ENCODE measurements around the gene RXFP2. TPM values are rescaled to one million over a fixed set of nuclear protein-coding genes. Genes with fewer than 3 reads are reported as not detected.
A peak's percentile ranks its signal among the peaks of the same experiment; 100 is the strongest.

Gene RXFP2
- polyA plus RNA-seq, 1 experiment = not detected

DNA sequence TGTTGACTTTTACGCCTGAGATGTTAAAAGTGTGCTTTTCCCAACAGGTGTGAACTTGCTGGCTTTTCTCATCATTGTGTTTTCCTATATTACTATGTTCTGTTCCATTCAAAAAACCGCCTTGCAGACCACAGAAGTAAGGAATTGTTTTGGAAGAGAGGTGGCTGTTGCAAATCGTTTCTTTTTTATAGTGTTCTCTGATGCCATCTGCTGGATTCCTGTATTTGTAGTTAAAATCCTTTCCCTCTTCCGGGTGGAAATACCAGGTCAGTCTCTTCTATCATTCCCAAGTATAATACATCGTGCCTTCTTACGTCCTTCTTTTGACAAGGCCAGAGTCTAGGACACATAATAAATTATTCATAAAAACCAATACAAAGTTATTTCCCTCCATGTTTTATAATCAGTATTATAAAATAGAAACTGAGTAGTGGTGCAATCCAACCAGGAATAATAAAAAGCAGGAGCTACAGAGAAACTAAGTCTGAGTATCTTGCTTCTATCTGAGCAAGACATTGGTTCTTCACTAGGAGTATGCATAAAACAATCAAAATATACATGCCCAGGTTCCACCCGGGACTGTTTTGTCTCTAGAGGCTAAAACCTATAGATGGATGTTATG lies 57.9 kb downstream of the RXFP2 start:
- POLR2A ChIA-PET = no interaction called here
- TF ChIP-seq, protein P1, sequence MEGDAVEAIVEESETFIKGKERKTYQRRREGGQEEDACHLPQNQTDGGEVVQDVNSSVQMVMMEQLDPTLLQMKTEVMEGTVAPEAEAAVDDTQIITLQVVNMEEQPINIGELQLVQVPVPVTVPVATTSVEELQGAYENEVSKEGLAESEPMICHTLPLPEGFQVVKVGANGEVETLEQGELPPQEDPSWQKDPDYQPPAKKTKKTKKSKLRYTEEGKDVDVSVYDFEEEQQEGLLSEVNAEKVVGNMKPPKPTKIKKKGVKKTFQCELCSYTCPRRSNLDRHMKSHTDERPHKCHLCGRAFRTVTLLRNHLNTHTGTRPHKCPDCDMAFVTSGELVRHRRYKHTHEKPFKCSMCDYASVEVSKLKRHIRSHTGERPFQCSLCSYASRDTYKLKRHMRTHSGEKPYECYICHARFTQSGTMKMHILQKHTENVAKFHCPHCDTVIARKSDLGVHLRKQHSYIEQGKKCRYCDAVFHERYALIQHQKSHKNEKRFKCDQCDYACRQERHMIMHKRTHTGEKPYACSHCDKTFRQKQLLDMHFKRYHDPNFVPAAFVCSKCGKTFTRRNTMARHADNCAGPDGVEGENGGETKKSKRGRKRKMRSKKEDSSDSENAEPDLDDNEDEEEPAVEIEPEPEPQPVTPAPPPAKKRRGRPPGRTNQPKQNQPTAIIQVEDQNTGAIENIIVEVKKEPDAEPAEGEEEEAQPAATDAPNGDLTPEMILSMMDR (IDR thresholded peaks at IDR 0.05; ENCODE audit: low read depth, low read length) = peak; percentile 57
- CTCF ChIA-PET = interaction anchor here (0.6 to 4.3 kb wide), 9 partner anchors 54 to 374 kb away, joined by 3 to 30 read pairs (median 5); no protein-coding TSS in a partner anchor
- no peak overlapping the region for H3K4me3 ChIP-seq (ENCODE audit: low read depth, low read length)
- DNase-seq (ENCODE audit: low read depth, low spot score) = peak; percentile 2
- H3K27me3 ChIP-seq (ENCODE audit: control insufficient read depth, insufficient read depth, low read length) = peaks cover 5% of the 10 kb centered on the region
- no peak overlapping the region for H3K27ac ChIP-seq (ENCODE audit: low read depth, low read length)
- no peaks in the 10 kb centered on the region for H3K9me3 ChIP-seq (ENCODE audit: control insufficient read depth, insufficient read depth, low read length)

DNA sequence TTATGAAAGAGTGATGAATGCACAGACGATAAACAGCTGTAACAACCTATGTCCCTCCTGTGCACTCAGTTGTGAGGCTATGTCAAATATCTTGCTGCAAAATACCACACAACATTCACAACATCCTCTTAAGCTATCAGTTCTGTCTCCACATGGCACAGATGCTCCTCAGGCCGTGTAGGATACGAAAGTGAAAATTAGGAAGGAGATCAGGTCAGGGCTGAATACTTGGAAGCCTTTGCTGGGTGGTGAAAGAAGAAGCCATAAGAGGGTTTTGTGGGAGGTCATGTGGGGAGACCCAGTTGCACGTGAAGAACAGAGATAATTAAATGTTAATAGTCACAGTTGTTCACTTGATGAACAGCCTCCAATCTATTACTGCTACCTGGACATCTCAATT lies 58.9 kb downstream of the RXFP2 start:
- Histone ChIP-seq H3K27me3 (ENCODE audit: control insufficient read depth, insufficient read depth, low read length) (peaks cover 5% of the 10 kb centered on the region), H3K27ac (ENCODE audit: low read depth, low read length) (no peak overlapping the region), H3K4me3 (ENCODE audit: low read depth, low read length) (no peak overlapping the region), H3K9me3 (ENCODE audit: control insufficient read depth, insufficient read depth, low read length) (no peaks in the 10 kb centered on the region)
- CTCF ChIA-PET = interaction anchor here (0.9 to 4.3 kb wide), 5 partner anchors 55 to 375 kb away, joined by 3 to 30 read pairs (median 5); no protein-coding TSS in a partner anchor
- TF ChIP-seq, protein P1 (IDR thresholded peaks at IDR 0.05; ENCODE audit: low read depth, low read length) = no peak
- POLR2A ChIA-PET = no interaction called here
- no peak for DNase-seq (ENCODE audit: low read depth, low spot score)

GRCh38 chr13:31801088-31801487 lies 61.8 kb downstream of the RXFP2 start:
- Histone ChIP-seq H3K27me3 (ENCODE audit: control insufficient read depth, insufficient read depth, low read length) (peaks cover 5% of the 10 kb centered on the region), H3K9me3 (ENCODE audit: control insufficient read depth, insufficient read depth, low read length) (no peaks in the 10 kb centered on the region), H3K4me3 (ENCODE audit: low read depth, low read length) (no peak overlapping the region), H3K27ac (ENCODE audit: low read depth, low read length) (no peak overlapping the region)
- TF ChIP-seq, protein P1 (IDR thresholded peaks at IDR 0.05; ENCODE audit: low read depth, low read length) = no peak
- POLR2A ChIA-PET = no interaction called here
- no peak for DNase-seq (ENCODE audit: low read depth, low spot score)
- CTCF ChIA-PET = interaction anchor here (1.3 kb wide), 1 partner anchor 369 kb away, joined by 8 read pairs; no protein-coding TSS in a partner anchor

DNA sequence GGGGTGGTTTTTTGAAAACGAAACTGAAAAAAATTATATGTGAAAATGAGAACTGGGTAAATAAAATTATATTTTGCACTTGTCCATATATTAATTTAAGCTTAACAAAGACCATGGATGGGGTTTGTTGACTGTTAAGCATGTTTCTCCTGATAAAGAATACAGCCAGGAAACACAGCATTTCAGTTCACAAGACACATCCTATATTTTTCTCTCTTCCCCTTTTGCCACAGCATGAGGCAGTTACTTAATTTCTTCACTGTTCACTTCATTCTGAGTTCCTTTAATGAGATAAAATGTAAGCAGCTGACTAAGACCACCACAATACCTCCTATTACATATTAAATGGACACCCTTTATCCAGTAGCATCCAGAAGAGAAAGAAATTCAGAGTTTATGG lies 64.0 kb downstream of the RXFP2 start:
- TF ChIP-seq, protein P1 (IDR thresholded peaks at IDR 0.05; ENCODE audit: low read depth, low read length) = no peak
- Histone ChIP-seq H3K4me3 (ENCODE audit: low read depth, low read length) (no peak overlapping the region), H3K27me3 (ENCODE audit: control insufficient read depth, insufficient read depth, low read length) (peaks cover 5% of the 10 kb centered on the region), H3K9me3 (ENCODE audit: control insufficient read depth, insufficient read depth, low read length) (no peaks in the 10 kb centered on the region), H3K27ac (ENCODE audit: low read depth, low read length) (no peak overlapping the region)
- no peak for DNase-seq (ENCODE audit: low read depth, low spot score)
- ChIA-PET CTCF (no interaction called here), POLR2A (no interaction called here)

DNA sequence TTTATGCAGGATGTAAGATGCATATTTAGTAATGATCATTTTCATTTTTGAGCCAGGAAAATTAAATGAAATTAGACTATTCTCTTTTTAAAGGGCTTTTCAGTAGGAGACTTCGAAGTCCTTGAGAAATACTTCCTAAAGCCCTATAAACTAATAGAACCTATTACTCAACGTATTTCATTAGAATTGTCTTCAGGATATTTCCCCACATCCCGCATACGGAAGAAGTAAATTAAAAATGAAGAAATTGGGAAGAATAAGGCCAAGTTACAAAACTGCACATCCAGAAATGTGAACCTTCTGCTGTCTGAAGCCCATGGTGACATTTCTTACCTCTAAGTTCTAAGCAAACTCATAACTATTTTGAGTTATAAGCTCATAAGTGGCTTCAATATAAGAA lies 66.5 kb downstream of the RXFP2 start:
- TF ChIP-seq, protein P1 (IDR thresholded peaks at IDR 0.05; ENCODE audit: low read depth, low read length) = no peak
- ChIA-PET POLR2A (no interaction called here), CTCF (no interaction called here)

More for the DNA sequence above, 66.5 kb downstream of the RXFP2 start:
- Histone ChIP-seq H3K9me3 (ENCODE audit: control insufficient read depth, insufficient read depth, low read length) (no peaks in the 10 kb centered on the region; the same call in 1 of the 2 replicates), H3K4me3 (ENCODE audit: low read depth, low read length) (no peak overlapping the region), H3K27me3 (ENCODE audit: control insufficient read depth, insufficient read depth, low read length) (no peaks in the 10 kb centered on the region), H3K27ac (ENCODE audit: low read depth, low read length) (no peak overlapping the region)
- no peak for DNase-seq (ENCODE audit: low read depth, low spot score)

Data from AG04450 (cell line).